SJCRH30 (cell line): ENCODE results near the gene CEP192. TPM values are rescaled to one million over a fixed set of nuclear protein-coding genes. Genes with fewer than 3 reads are reported as not detected.
"Not testable (repeated sequence)": the region's sequence is repeated elsewhere in the genome, so short reads cannot be mapped to it uniquely, and the experiment has no call there.

Experiments used
- DNase-seq, 2 experiments: peaks; one replicate each; pipeline ENCODE4 v3.0.0-alpha.2; 2015 to 2020
- H3K27ac ChIP-seq: fragments of 250-450 bp; sonication (Bioruptor Pico); 2 replicates; pipeline ENCODE4 v1.5.1; 2020; ENCODE audit warnings: mild to moderate bottlenecking, moderate library complexity
- H3K27me3 ChIP-seq: fragments of 250-450 bp; sonication (Bioruptor Pico); 2 replicates; pipeline ENCODE4 v1.5.1; 2020; ENCODE audit warnings: mild to moderate bottlenecking, moderate library complexity
- H3K36me3 ChIP-seq: fragments of 250-450 bp; sonication (Bioruptor Pico); 2 replicates; pipeline ENCODE4 v1.5.1; 2020; ENCODE audit warnings: mild to moderate bottlenecking, moderate library complexity
- H3K4me1 ChIP-seq: fragments of 250-450 bp; sonication (Bioruptor Pico); 2 replicates; pipeline ENCODE4 v1.5.1; 2020; ENCODE audit warnings: mild to moderate bottlenecking, moderate library complexity
- H3K4me3 ChIP-seq: fragments of 250-450 bp; sonication (Bioruptor Pico); 2 replicates; pipeline ENCODE4 v1.5.1; 2020; ENCODE audit warnings: mild to moderate bottlenecking, moderate library complexity
- H3K9me3 ChIP-seq: fragments of 250-450 bp; sonication (Bioruptor Pico); replicated peaks from 2 replicates; pipeline ENCODE4 v1.5.1; 2020; ENCODE audit warnings: mild to moderate bottlenecking, moderate library complexity
- total RNA-seq: library from RNA; depleted of rRNA; stranded (reverse); fragments of >200 nt; shearing (Covaris generic); gene quantifications from 2 replicates; pipeline ENCODE4 v1.2.3, GENCODE V29; 2014

CEP192 gene
- total RNA-seq, 1 experiment from 2014 or later, result 28.4 TPM

GRCh38 chr18:13095466-13095865 is 104.3 kb downstream of the CEP192 start:
- Histone ChIP-seq H3K27me3 (no peaks in the 10 kb centered on the region), H3K9me3 (no peaks in the 10 kb centered on the region), H3K36me3 (peaks cover 35% of the 10 kb centered on the region), H3K4me1 (no peaks in the 10 kb centered on the region), H3K4me3 (no peak overlapping the region), H3K27ac (no peak overlapping the region)
- DNase-seq, result no peak

GRCh38 chr18:13096232-13096631 is 105.1 kb downstream of the CEP192 start:
- no peak for DNase-seq
- peaks cover 38% of the 10 kb centered on the region for H3K36me3 ChIP-seq
- H3K27me3 ChIP-seq, result no peaks in the 10 kb centered on the region
- H3K9me3 ChIP-seq, result no peaks in the 10 kb centered on the region
- no peaks in the 10 kb centered on the region for H3K4me1 ChIP-seq
- H3K4me3 ChIP-seq, result no peak overlapping the region
- no peak overlapping the region for H3K27ac ChIP-seq

- H3K9me3 ChIP-seq, result no peaks in the 10 kb centered on the region
- peaks cover 38% of the 10 kb centered on the region for H3K36me3 ChIP-seq
- no peaks in the 10 kb centered on the region for H3K4me1 ChIP-seq
- no peak for DNase-seq
- H3K4me3 ChIP-seq, result no peak overlapping the region
- no peaks in the 10 kb centered on the region for H3K27me3 ChIP-seq
- no peak overlapping the region for H3K27ac ChIP-seq
Measured at GRCh38 chr18:13096719-13097118, 105.6 kb downstream of the CEP192 start.

- not testable (repeated sequence) for DNase-seq, H3K27me3 ChIP-seq, H3K4me1 ChIP-seq, H3K9me3 ChIP-seq, H3K4me3 ChIP-seq, H3K27ac ChIP-seq
- H3K36me3 ChIP-seq, result peaks cover 32% of the 10 kb centered on the region
Measured at GRCh38 chr18:13098104-13098503, 106.9 kb downstream of the CEP192 start.

GRCh38 chr18:13099113-13099512 is 108.0 kb downstream of the CEP192 start:
- Histone ChIP-seq H3K27me3 (no peaks in the 10 kb centered on the region), H3K9me3 (no peaks in the 10 kb centered on the region), H3K27ac (no peak overlapping the region), H3K4me1 (no peaks in the 10 kb centered on the region), H3K36me3 (peaks cover 36% of the 10 kb centered on the region), H3K4me3 (no peak overlapping the region)
- no peak for DNase-seq

- DNase-seq, result no peak
- H3K27ac ChIP-seq, result no peak overlapping the region
- H3K9me3 ChIP-seq, result no peaks in the 10 kb centered on the region
- H3K4me1 ChIP-seq, result no peaks in the 10 kb centered on the region
- H3K27me3 ChIP-seq, result no peaks in the 10 kb centered on the region
- H3K4me3 ChIP-seq, result no peak overlapping the region
- peaks cover 43% of the 10 kb centered on the region for H3K36me3 ChIP-seq
Measured at GRCh38 chr18:13100942-13101658, 109.9 kb downstream of the CEP192 start.

- Histone ChIP-seq H3K27me3 (no peaks in the 10 kb centered on the region), H3K4me3 (no peak overlapping the region), H3K27ac (no peak overlapping the region), H3K36me3 (peaks cover 39% of the 10 kb centered on the region), H3K9me3 (no peaks in the 10 kb centered on the region), H3K4me1 (no peaks in the 10 kb centered on the region)
- DNase-seq, result no peak
Measured at GRCh38 chr18:13101659-13102197, 110.6 kb downstream of the CEP192 start.

GRCh38 chr18:13103366-13103765 is 112.2 kb downstream of the CEP192 start:
- peaks cover 42% of the 10 kb centered on the region for H3K36me3 ChIP-seq
- no peak for DNase-seq
- no peaks in the 10 kb centered on the region for H3K27me3 ChIP-seq
- no peaks in the 10 kb centered on the region for H3K4me1 ChIP-seq
- no peak overlapping the region for H3K27ac ChIP-seq
- H3K9me3 ChIP-seq, result no peaks in the 10 kb centered on the region
- H3K4me3 ChIP-seq, result no peak overlapping the region

GRCh38 chr18:13105059-13105458 is 113.9 kb downstream of the CEP192 start:
- Histone ChIP-seq H3K27ac (no peak overlapping the region), H3K4me3 (no peak overlapping the region), H3K4me1 (no peaks in the 10 kb centered on the region), H3K27me3 (no peaks in the 10 kb centered on the region), H3K9me3 (no peaks in the 10 kb centered on the region), H3K36me3 (peaks cover 55% of the 10 kb centered on the region)
- no peak for DNase-seq

- DNase-seq, result no peak
- peaks cover 56% of the 10 kb centered on the region for H3K36me3 ChIP-seq
- H3K9me3 ChIP-seq, result no peaks in the 10 kb centered on the region
- H3K27ac ChIP-seq, result no peak overlapping the region
- no peak overlapping the region for H3K4me3 ChIP-seq
- H3K4me1 ChIP-seq, result no peaks in the 10 kb centered on the region
- no peaks in the 10 kb centered on the region for H3K27me3 ChIP-seq
Measured at GRCh38 chr18:13107074-13107473, 115.9 kb downstream of the CEP192 start.

GRCh38 chr18:13108330-13108729 is 117.2 kb downstream of the CEP192 start:
- Histone ChIP-seq H3K4me1 (no peaks in the 10 kb centered on the region), H3K27ac (no peak overlapping the region), H3K27me3 (no peaks in the 10 kb centered on the region), H3K9me3 (no peaks in the 10 kb centered on the region), H3K4me3 (no peak overlapping the region), H3K36me3 (peaks cover 56% of the 10 kb centered on the region)
- DNase-seq, result no peak

GRCh38 chr18:13110559-13110958 is 119.4 kb downstream of the CEP192 start:
- no peaks in the 10 kb centered on the region for H3K9me3 ChIP-seq
- H3K4me3 ChIP-seq, result no peak overlapping the region
- H3K4me1 ChIP-seq, result no peaks in the 10 kb centered on the region
- DNase-seq, result no peak
- no peaks in the 10 kb centered on the region for H3K27me3 ChIP-seq
- no peak overlapping the region for H3K27ac ChIP-seq
- H3K36me3 ChIP-seq, result peaks cover 35% of the 10 kb centered on the region

- peaks cover 21% of the 10 kb centered on the region for H3K36me3 ChIP-seq
- no peak overlapping the region for H3K4me3 ChIP-seq
- H3K4me1 ChIP-seq, result no peaks in the 10 kb centered on the region
- H3K27me3 ChIP-seq, result no peaks in the 10 kb centered on the region
- no peaks in the 10 kb centered on the region for H3K9me3 ChIP-seq
- no peak overlapping the region for H3K27ac ChIP-seq
- no peak for DNase-seq
Measured at GRCh38 chr18:13112982-13113381, 121.8 kb downstream of the CEP192 start.

GRCh38 chr18:13120255-13120654 is 129.1 kb downstream of the CEP192 start:
- H3K27ac ChIP-seq, result no peak overlapping the region
- H3K36me3 ChIP-seq, result peaks cover 6% of the 10 kb centered on the region
- H3K4me1 ChIP-seq, result no peaks in the 10 kb centered on the region
- H3K4me3 ChIP-seq, result no peak overlapping the region
- H3K9me3 ChIP-seq, result no peaks in the 10 kb centered on the region
- DNase-seq, result no peak
- H3K27me3 ChIP-seq, result no peaks in the 10 kb centered on the region

- Histone ChIP-seq H3K4me1 (no peaks in the 10 kb centered on the region), H3K4me3 (no peak overlapping the region), H3K27ac (no peak overlapping the region), H3K36me3 (peaks cover 6% of the 10 kb centered on the region), H3K9me3 (no peaks in the 10 kb centered on the region), H3K27me3 (no peaks in the 10 kb centered on the region)
- no peak for DNase-seq
Measured at GRCh38 chr18:13120983-13121441, 129.8 kb downstream of the CEP192 start.

GRCh38 chr18:13124411-13124810 is 133.2 kb downstream of the CEP192 start:
- Histone ChIP-seq H3K9me3 (no peaks in the 10 kb centered on the region), H3K4me1 (no peaks in the 10 kb centered on the region), H3K27ac (no peak overlapping the region), H3K27me3 (no peaks in the 10 kb centered on the region), H3K4me3 (no peak overlapping the region), H3K36me3 (no peaks in the 10 kb centered on the region; the same call in 1 of the 2 replicates)
- no peak for DNase-seq
